K562 (cell line): ENCODE data around the gene ECSIT. TPM values are rescaled to one million over a fixed set of nuclear protein-coding genes. Genes with fewer than 3 reads are reported as not detected.

Experiments
- ATAC-seq: fragments of 200-7000 bp; cut with Tn5 transposase; 3 replicates; pipeline ENCODE4 v1.9.1; 2020; ENCODE audit warnings: moderate library complexity
- BruUV-seq: library from RNA; stranded (reverse); fragments of 400-500 nt; replicated peaks from 2 replicates; lab custom pipeline; 2021; lab: Mats Ljungman, UMichigan
- CTCF ChIA-PET: fragments of 300-600 bp; formaldehyde crosslinking; extraction: SDS; loops from one replicate; lab custom pipeline; 2021; ENCODE audit warnings: low intra/inter-chr PET ratio; lab: Yijun Ruan, JAX
- POLR2A ChIA-PET: fragments of 300-600, 350-650 bp; sonication (Branson Sonifier 250); formaldehyde crosslinking; extraction: SDS; loops from one replicate; lab custom pipeline; 2021; ENCODE audit warnings: antibody characterized with exemption, inconsistent platforms; lab: Yijun Ruan, JAX
- DNase-seq, 4 experiments: peaks; one replicate each; pipeline versions ENCODE4 v3.0.0 to v3.0.0-alpha.2; 2011 to 2018; ENCODE audit warnings: low spot score in 3 of 4, mixed read lengths in 3 of 4; ENCODE audit errors: extremely low read depth in 1 of 4
- FAIRE-seq: peaks from 2 replicates; lab custom pipeline; 2011; peaks lifted over from hg19 to GRCh38; lab: Jason Lieb, UNC
- H2AFZ ChIP-seq: 2 replicates; pipeline ENCODE4 v1.6.0; 2011; ENCODE audit warnings: low read depth, low read length, control low read depth, inconsistent platforms
- H3K27ac ChIP-seq: fragments of 200-600 bp; 3 replicates; pipeline ENCODE4 v1.8.0; 2011; ENCODE audit warnings: low read depth, mild to moderate bottlenecking, control low read depth, inconsistent platforms, low read length, moderate library complexity, mixed read lengths; ENCODE audit errors: extremely low read depth
- H3K27me3 ChIP-seq, 2 experiments: fragments of 300-600 bp in 1 of 2; 2 replicates in 1 of 2; 3 replicates in 1 of 2; pipeline versions ENCODE4 v1.6.0 to v1.8.0; 2011; ENCODE audit warnings: inconsistent platforms in 2 of 2, low read length in 2 of 2, mild to moderate bottlenecking in 1 of 2, mixed read lengths in 1 of 2, moderate library complexity in 1 of 2; ENCODE audit not compliant: control insufficient read depth in 2 of 2, insufficient read depth in 2 of 2
- H3K36me3 ChIP-seq: fragments of 300-600 bp; 3 replicates; pipeline ENCODE4 v1.8.0; 2011; ENCODE audit warnings: mild to moderate bottlenecking, low read length, inconsistent platforms; ENCODE audit not compliant: control insufficient read depth, insufficient read depth
- H3K4me1 ChIP-seq, 2 experiments: fragments of 200-600 bp in 1 of 2; replicated peaks in 1 of 2; 2 replicates in 1 of 2; 3 replicates in 1 of 2; pipeline versions ENCODE4 v1.5.1 to v1.8.0; 2011; ENCODE audit warnings: inconsistent platforms in 2 of 2, low read length in 2 of 2, mild to moderate bottlenecking in 1 of 2, mixed read lengths in 1 of 2, moderate library complexity in 1 of 2; ENCODE audit not compliant: control insufficient read depth in 2 of 2, insufficient read depth in 2 of 2
- H3K4me2 ChIP-seq: 2 replicates; pipeline ENCODE4 v1.6.1; 2011; ENCODE audit warnings: low read length, control low read depth, inconsistent platforms, mixed read lengths; ENCODE audit not compliant: insufficient read depth
- H3K4me3 ChIP-seq: fragments of 200-600 bp; sonication (generic), shearing (Covaris generic); 2 replicates; pipeline ENCODE4 v1.5.1; 2016; ENCODE audit warnings: control low read depth, inconsistent platforms
- H3K79me2 ChIP-seq: fragments of 200-600 bp; 3 replicates; pipeline ENCODE4 v1.8.0; 2011; ENCODE audit warnings: low read length, inconsistent platforms; ENCODE audit not compliant: control insufficient read depth, insufficient read depth
- H3K9ac ChIP-seq, 2 experiments: 2 replicates each; pipeline versions ENCODE4 v1.6.0 to v1.6.1; 2011; ENCODE audit warnings: low read depth in 2 of 2, low read length in 2 of 2, control low read depth in 1 of 2, inconsistent platforms in 1 of 2, mild to moderate bottlenecking in 1 of 2, mixed read lengths in 1 of 2; ENCODE audit not compliant: insufficient read depth in 1 of 2
- H3K9me1 ChIP-seq: one replicate; pipeline ENCODE4 v1.6.0; 2011; ENCODE audit warnings: inconsistent platforms, mild to moderate bottlenecking, low read length, moderate library complexity; ENCODE audit not compliant: control insufficient read depth, insufficient read depth
- H3K9me3 ChIP-seq: replicated peaks from 2 replicates; pipeline ENCODE4 v1.5.1; 2011; ENCODE audit warnings: low read depth, low read length, inconsistent platforms; ENCODE audit not compliant: control insufficient read depth, insufficient read depth
- H4K20me1 ChIP-seq: replicated peaks from 2 replicates; pipeline ENCODE4 v1.6.1; 2011; ENCODE audit warnings: low read length, inconsistent platforms, mixed read lengths; ENCODE audit not compliant: control insufficient read depth, insufficient read depth
- ARID2 ChIP-seq: fragments of 450-650 bp; IDR thresholded peaks from 2 replicates; pipeline ENCODE4 v1.6.1; 2017; ENCODE audit warnings: antibody characterized with exemption, mild to moderate bottlenecking
- CBX1 ChIP-seq: sonication (generic); IDR thresholded peaks from 2 replicates; pipeline ENCODE4 v1.6.1; 2016; ENCODE audit warnings: antibody characterized with exemption, low read depth, mild to moderate bottlenecking
- CEBPG ChIP-seq, 3 experiments: fragments of 200-800 bp in 1 of 3; sonication (Bioruptor generic) in 1 of 3; sonication (generic) in 1 of 3; formaldehyde crosslinking in 1 of 3; IDR thresholded peaks in 2 of 3; conservative IDR thresholded peaks in 1 of 3; 2 replicates each; pipeline versions ENCODE4 v1.6.1 to v1.8.0; 2016 to 2022; ENCODE audit warnings: missing compliant biosample characterization in 2 of 3, missing genetic modification characterization in 2 of 3, mild to moderate bottlenecking in 1 of 3, missing genetic modification reagents in 1 of 3
- DMBX1 ChIP-seq: fragments of 250-450 bp; sonication (Bioruptor Pico); IDR thresholded peaks from 2 replicates; pipeline ENCODE4 v1.8.0; 2022; ENCODE audit warnings: inconsistent platforms, mild to moderate bottlenecking, moderate library complexity, borderline replicate concordance
- ELF4 ChIP-seq: fragments of 450-650 bp; formaldehyde crosslinking; IDR thresholded peaks from 2 replicates; pipeline ENCODE4 v1.4.0; 2022; ENCODE audit warnings: missing genetic modification characterization
- ETV6 ChIP-seq, 3 experiments: fragments of 150-350 bp in 1 of 3; sonication (generic) in 1 of 3; formaldehyde crosslinking in 1 of 3; IDR thresholded peaks; 2 replicates each; pipeline versions ENCODE4 v1.6.1 to v1.8.0; 2014 to 2022; ENCODE audit warnings: borderline replicate concordance in 2 of 3, low read depth in 2 of 3, antibody characterized with exemption in 1 of 3, low read length in 1 of 3, mild to moderate bottlenecking in 1 of 3, missing genetic modification reagents in 1 of 3
- FUS ChIP-seq: fragments of 200-400 bp; formaldehyde crosslinking; optimal IDR thresholded peaks from 2 replicates; pipeline ENCODE3; 2017; ENCODE audit warnings: low read depth, low read length
- GABPA ChIP-seq: fragments of 200-800 bp; sonication (Bioruptor generic); conservative IDR thresholded peaks from 2 replicates; pipeline ENCODE4 v1.6.1; 2016; ENCODE audit warnings: low read depth, missing genetic modification characterization, missing compliant biosample characterization
- MEF2A ChIP-seq: IDR thresholded peaks from 2 replicates; pipeline ENCODE4 v1.6.1; 2011; ENCODE audit warnings: low read depth, mild to moderate bottlenecking, low read length, moderate library complexity; ENCODE audit not compliant: control insufficient read depth
- NR3C1 ChIP-seq: sonication (generic); formaldehyde crosslinking; IDR thresholded peaks from 2 replicates; pipeline ENCODE4 v1.8.1; 2022; ENCODE audit warnings: missing genetic modification reagents
- PCBP1 ChIP-seq: fragments of 200-400 bp; formaldehyde crosslinking; IDR thresholded peaks from 2 replicates; pipeline ENCODE4 v1.6.1; 2018; ENCODE audit warnings: mild to moderate bottlenecking, low read depth, low read length; ENCODE audit not compliant: poor library complexity, severe bottlenecking
- RREB1 ChIP-seq: fragments of 250-450 bp; sonication (Bioruptor Pico); IDR thresholded peaks from 2 replicates; pipeline ENCODE4 v1.4.0; 2020
- TAF15 ChIP-seq: fragments of 200-400 bp; formaldehyde crosslinking; IDR thresholded peaks from 2 replicates; pipeline ENCODE4 v1.6.1; 2017; ENCODE audit warnings: mild to moderate bottlenecking, low read depth, low read length, moderate library complexity
- ZNF717 ChIP-seq: fragments of 250-450 bp; sonication (Bioruptor Pico); IDR thresholded peaks from 2 replicates; pipeline ENCODE4 v1.5.0; 2021
- ZSCAN32 ChIP-seq: fragments of 450-650 bp; formaldehyde crosslinking; IDR thresholded peaks from 2 replicates; pipeline ENCODE4 v1.4.0; 2020; ENCODE audit warnings: mild to moderate bottlenecking, moderate library complexity
- WGBS: fragments of 100-300 bp; shearing (Covaris generic); methylation state at CpG from one replicate; pipeline ENCODE4 v1.1.6; 2016; ENCODE audit warnings: low coverage, mixed read lengths; ENCODE audit not compliant: insufficient coverage; ENCODE audit errors: missing lambda C conversion rate; 5-methylcytosine and 5-hydroxymethylcytosine counted together
- in situ Hi-C: fragments of 300-500 bp; cut with MboI; formaldehyde crosslinking; loops from 4 replicates; pipeline ENCODE4 v1.15.0; 2018; ENCODE audit warnings: inconsistent platforms, mixed read lengths
- intact Hi-C: fragments of 100-400 bp; cut with micrococcal nuclease; formaldehyde crosslinking; loops from 2 replicates; pipeline ENCODE4 v1.14.2; 2022
- polyA plus RNA-seq, 8 experiments: library from polyadenylated mRNA; depleted of rRNA in 4 of 8; stranded (reverse) in 5 of 8; unstranded in 3 of 8; fragments of >200 nt; fragmentation: Nextera tagmentation in 2 of 8; fragmentation: Illumina TruSeq in 1 of 8; extraction: Ambion mirVana in 2 of 8; extraction: Trizol in 1 of 8; gene quantifications; 2 replicates each; pipeline versions ENCODE4 v1.2.1 to v1.2.3, GENCODE V29; 2011 to 2014; ENCODE audit warnings: inconsistent platforms in 1 of 8, missing spikeins in 1 of 8
- total RNA-seq, 7 experiments: library from RNA; depleted of rRNA in 6 of 7; stranded (reverse); fragments of >200 nt in 6 of 7; fragmentation: Illumina TruSeq in 2 of 7; extraction: Trizol in 2 of 7; gene quantifications; 2 replicates each; pipeline versions ENCODE4 v1.2.1 to v1.2.3, GENCODE V29; 2011 to 2021; ENCODE audit warnings: low replicate concordance in 1 of 7

Gene ECSIT
- total and polyA plus RNA-seq, 9 of the 15 experiments (the other 6 are each of a cell fraction or from before 2014, with no cell fraction given) = 1.1 to 82.5 (median 43.9) TPM

GRCh38 chr19:11479898-11480714 lies 48.8 kb downstream of the ECSIT start:
- FAIRE-seq (no peak), DNase-seq (peak in 1 of 4 experiments; percentile 5), ATAC-seq (peak; percentile 1; the same call in 2 of the 3 replicates)
- in situ Hi-C loops (no loop called here), intact Hi-C loops (loop anchor here (5.0 to 10.0 kb wide), 2 partner anchors 98 to 185 kb away; partner anchors contain the start of genes EPOR and TSPAN16)
- Histone ChIP-seq H3K4me3 (peak overlapping the region; percentile 16; the same call in 1 of the 2 replicates), H3K9me3 (no peaks in the 10 kb centered on the region), H3K36me3 (no peaks in the 10 kb centered on the region), H4K20me1 (no peaks in the 10 kb centered on the region; the same call in 1 of the 2 replicates), H3K9me1 (no peaks in the 10 kb centered on the region), H3K9ac (no peak overlapping the region), H3K4me1 (peaks cover 9 to 55% of the 10 kb centered on the region in 2 experiments; a peak in 4 of 5 replicates), H3K4me2 (no peak overlapping the region), H3K27me3 (no peaks in the 10 kb centered on the region; a peak in 1 of 5 replicates), H3K27ac (no peak overlapping the region), H3K79me2 (no peaks in the 10 kb centered on the region), H2AFZ (no peak overlapping the region)
- CTCF ChIA-PET = no interaction called here
- 11% methylated on average over 39 of the region's 86 CpGs for WGBS
- POLR2A ChIA-PET = interaction anchor here (1.0 kb wide), 3 partner anchors 11 to 171 kb away, joined by 3 to 4 read pairs (median 3); partner anchors contain the start of gene ELOF1
- no TSS peak for BruUV-seq
- TF ChIP-seq ARID2 = no peak
- TF ChIP-seq ELF4 (CRISPR knock-in tag) = no peak
- TF ChIP-seq GABPA (tag) = no peak
- TF ChIP-seq RREB1 (CRISPR knock-in tag) = peak; percentile 87; the same call in 1 of the 2 replicates
- no peak for TF ChIP-seq ZNF717 (CRISPR knock-in tag)
- TF ChIP-seq DMBX1 (CRISPR knock-in tag) = no peak
- no peak for TF ChIP-seq ZSCAN32
- no peak for TF ChIP-seq MEF2A
- TF ChIP-seq CBX1 = no peak
- TF ChIP-seq PCBP1 = no peak
- TF ChIP-seq TAF15 = no peak
- no peak for TF ChIP-seq ETV6 (IDR thresholded peaks at IDR 0.05; ENCODE audit: borderline replicate concordance in 1 of 2, low read depth in 2 of 2, low read length in 1 of 2)
- TF ChIP-seq ETV6 (CRISPR knock-in tag; IDR thresholded peaks at IDR 0.05; ENCODE audit: borderline replicate concordance) = no peak
- TF ChIP-seq FUS = no peak
- TF ChIP-seq CEBPG (CRISPR knock-in tag; IDR thresholded peaks at IDR 0.05) = no peak
- TF ChIP-seq CEBPG (tag; conservative IDR thresholded peaks at IDR 0.05 in 1 of 2, IDR thresholded peaks at IDR 0.05 in 1 of 2) = no peak
- peak; percentile 11; the same call in 1 of the 2 replicates for TF ChIP-seq NR3C1
